IPS-NIHi7 (cell line): ENCODE measurements around the gene TBL1X.
A peak's percentile ranks its signal among the peaks of the same experiment; 100 is the strongest.

Experiments used
- DNase-seq: peaks from one replicate; pipeline ENCODE4 v3.0.0; 2012; ENCODE audit warnings: mixed read lengths; ENCODE audit errors: extremely low spot score

The TBL1X gene

GRCh38 chrX:9668537-9668936 lies 203.7 kb downstream of the TBL1X start:
- DNase-seq: no peak

DNA sequence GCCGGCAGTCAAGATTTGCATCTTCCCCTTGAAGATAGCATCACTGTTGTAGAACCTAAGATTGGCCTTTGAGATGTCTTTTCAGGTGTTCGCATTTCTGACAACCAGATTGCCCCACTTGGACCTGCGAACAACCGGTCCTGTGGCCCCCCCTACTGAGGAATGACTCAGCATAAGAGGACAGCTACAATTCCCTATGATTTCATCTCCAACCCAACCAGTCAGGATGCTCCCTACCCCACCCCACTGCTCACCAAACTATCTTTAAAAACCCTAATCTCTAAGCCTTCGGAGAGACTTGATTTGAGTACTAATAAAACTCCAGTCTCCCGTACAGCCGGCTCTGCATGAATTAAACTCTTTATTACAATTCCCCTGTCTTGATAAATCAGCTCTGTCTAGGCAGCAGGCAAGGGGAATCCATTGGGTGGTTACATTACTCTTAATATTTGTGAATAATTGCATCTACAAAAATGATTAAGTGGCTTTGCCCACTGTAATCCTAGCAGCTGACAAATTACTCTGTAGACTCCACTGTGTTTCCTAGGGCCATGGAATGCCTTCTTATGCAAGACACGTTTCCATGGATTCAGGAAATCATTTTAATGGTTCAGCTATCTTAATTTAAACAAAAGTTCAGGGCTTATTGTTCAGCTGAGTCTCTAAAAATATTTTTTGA lies 205.4 kb downstream of the TBL1X start:
- DNase-seq: no peak

DNA sequence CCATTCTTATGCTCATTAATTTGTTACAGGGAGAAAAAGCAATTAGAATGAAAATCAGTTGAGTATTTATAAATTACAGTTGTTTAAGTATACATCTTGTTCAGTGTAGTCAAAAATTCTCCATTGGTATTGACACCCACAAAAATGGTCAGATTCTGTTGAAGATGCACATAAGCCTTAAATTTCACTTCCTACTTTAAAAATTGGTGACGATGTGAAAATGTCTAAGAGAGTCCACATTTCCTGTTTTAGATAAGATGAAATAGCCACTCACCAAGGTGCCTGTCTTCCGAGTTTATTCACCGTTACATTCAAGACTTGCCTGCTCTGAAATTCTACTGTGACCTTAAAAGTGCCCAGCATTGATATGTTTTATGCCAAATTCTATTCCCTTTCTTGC lies 207.1 kb downstream of the TBL1X start:
- no peak for DNase-seq

DNA sequence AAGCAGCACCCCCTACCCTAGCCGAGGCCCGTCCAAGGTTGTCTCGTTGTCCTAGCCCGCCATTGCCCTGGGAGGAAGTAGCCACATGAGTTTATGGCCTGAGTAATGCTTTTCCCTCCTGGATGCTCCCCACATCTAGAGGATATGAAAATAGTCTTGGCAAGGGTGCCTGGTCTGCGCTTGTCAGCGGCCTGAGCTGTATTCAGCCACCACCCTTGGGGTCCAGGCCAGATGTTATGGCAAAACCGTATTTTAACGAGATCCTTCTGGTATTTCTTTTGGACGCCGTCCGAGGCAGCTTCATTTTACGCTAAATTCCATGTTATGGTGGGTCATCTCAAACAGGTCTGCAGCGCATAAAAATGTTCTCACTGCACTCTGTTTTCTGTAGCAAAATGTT lies 211.4 kb downstream of the TBL1X start:
- no peak for DNase-seq

- DNase-seq: no peak
Observed at GRCh38 chrX:9676738-9677097, 211.9 kb downstream of the TBL1X start.

GRCh38 chrX:9677098-9677739 lies 212.4 kb downstream of the TBL1X start:
- DNase-seq: no peak

DNA sequence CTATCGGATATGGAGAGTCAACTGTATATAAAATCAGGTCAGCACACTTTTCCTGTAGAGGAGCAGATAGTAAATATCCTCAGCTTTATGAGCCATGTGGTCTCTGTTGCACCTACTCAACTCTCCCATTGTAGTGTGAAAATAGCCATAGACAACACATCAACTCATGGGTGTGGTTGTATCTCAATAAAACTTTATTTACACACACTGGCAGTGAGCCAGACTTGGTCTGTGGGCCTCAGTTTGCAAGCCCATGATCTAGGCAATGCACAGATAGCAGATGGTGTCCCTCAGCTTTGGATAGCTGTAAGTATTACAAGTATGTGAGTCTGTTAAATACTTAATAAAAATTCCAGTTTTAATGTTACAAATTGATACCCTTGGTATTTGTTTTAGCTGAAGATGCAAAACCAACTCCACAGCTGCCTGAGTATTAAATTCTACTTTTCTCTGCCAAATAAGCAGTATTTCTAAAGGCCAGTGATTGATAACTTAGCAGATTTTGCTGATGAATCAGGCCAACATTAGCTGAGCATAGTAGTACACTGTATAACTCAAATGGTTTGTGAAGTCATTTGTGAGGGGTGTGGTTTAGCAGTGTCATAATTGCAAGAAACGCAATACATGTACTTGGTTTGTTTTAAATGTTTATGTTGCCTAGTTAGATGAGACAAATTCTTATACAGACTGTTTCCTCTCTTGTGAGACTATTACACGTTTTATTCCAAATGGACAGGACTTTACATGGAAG lies 213.5 kb downstream of the TBL1X start:
- no peak for DNase-seq

GRCh38 chrX:9681011-9681410 lies 216.2 kb downstream of the TBL1X start:
- DNase-seq: no peak

- DNase-seq: no peak
Observed at GRCh38 chrX:9681422-9681821, 216.6 kb downstream of the TBL1X start.

DNA sequence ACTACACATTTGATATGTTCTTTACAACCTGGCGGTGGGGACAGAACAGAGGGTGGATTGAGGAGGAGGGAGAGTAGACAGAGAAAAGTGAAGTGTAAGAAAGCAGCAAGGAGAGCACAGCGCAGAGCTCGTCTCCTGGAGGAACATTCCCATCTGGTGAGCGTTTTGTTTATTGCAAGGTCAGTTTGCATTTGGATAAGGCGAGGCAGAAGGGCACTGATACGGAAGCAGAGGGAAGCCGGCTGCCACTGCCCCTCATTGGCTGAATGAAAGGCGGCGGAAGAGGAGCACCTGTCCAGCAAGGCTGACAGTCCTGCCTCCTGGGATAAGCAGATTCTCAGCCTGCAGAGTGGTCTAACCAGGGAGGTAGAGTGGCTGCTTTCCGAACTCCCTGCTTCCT lies 217.6 kb downstream of the TBL1X start:
- peak; percentile 48 for DNase-seq

GRCh38 chrX:9682861-9683260 lies 218.0 kb downstream of the TBL1X start:
- DNase-seq: no peak

- no peak for DNase-seq
Observed at GRCh38 chrX:9683350-9683749, 218.5 kb downstream of the TBL1X start.

DNA sequence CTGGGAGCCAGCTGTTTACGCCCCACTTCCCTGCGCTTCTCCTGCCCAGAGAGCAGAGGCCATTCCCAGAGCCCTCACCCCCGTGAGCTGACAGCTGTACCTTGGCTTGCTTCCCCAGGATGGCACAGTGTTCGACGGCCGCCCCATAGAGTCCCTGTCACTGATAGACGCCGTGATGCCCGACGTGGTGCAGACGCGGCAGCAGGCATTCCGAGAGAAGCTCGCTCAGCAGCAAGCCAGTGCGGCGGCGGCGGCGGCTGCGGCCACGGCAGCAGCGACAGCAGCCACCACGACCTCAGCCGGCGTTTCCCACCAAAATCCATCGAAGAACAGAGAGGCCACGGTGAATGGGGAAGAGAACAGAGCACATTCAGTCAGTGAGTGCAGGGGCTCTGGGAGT lies 223.0 kb downstream of the TBL1X start:
- DNase-seq: no peak

DNA sequence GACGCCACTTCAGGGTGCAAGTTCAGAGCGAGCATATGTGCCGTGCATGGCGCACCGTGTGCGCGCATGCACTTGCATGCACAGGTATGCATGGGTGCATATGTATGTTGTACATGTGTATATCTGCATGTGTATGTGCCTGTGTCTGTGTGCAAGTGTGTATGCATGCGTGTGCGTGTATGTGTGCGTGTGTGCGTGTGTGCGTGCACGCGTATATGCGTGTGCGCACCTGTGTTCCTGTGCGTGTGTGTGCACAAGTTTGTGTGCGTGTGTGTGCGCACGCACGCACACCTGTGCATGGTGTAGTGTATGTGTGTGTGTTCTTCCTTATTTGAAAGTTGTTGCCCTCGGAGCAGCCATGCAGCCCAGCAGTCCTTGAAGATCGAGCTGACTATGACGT lies 224.0 kb downstream of the TBL1X start:
- DNase-seq: no peak

DNA sequence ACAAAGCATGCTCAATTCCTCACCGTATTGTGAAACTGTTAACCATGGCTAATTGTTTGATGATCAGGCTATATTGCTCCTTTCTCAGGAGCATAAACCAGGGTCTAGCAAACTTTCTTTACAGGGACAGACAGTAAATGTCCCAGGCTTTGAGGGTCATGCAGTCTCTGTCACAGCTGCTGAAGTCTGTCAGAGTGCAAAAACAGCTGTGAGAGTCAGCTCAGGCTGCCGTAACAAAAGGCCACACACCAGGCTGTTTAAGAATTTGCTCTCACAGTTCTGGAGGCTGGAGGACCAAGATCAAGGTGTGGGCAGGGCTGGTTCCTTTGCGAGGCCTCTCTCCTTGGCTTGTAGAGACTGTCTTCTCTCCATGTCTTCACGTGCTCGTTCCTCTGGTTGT lies 225.2 kb downstream of the TBL1X start:
- DNase-seq: no peak

DNA sequence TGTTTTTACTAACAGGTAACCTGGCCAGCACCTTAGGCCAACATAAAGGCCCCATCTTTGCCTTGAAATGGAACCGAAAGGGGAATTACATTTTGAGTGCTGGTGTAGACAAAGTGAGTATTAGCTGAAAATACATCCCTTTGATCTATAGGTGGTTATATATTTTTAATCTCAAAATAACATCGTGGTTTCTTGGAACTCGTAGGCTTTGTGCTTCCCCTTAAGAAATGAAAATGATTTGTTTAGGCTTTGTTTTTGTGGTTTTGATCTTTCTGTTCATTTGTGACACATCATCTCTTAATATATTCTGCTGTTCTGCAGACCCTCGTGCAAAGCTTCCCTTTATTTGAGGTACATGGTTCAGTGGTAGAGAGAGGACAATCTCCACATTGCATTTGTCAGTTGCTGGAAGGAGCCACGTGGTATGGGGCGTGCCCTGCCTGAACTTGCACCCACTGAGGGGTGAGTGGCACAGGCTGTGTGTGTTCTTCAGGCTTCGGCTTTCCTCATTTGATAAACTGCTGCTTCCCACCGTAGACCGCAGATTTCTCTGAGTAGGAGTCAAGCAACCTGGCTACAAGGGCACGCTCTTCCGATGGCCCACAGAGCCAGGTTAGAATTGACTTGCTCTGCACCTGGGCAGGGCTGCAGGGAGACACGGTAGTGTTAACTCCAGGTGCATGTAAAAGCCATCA lies 228.6 kb downstream of the TBL1X start:
- no peak for DNase-seq

DNA sequence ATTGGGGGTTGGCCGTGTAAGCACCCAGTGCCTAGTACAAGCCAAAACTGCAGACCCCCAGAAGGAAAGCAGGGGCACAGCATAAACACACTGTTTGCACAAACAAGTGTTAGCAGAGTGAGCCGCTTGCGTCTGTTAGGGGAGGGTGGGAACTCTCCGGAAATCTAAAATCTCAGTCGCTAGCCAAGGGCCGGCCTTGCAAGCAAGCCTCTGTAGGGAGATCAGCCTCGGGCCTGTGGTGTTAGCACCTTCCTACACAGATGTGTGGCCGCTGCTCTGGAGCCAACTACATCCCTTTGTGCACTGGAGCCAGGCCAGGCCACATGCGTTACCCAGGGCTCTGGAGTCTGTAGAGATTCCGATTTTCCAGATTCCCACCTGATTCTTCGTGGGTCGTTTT lies 233.7 kb downstream of the TBL1X start:
- DNase-seq: no peak

DNA sequence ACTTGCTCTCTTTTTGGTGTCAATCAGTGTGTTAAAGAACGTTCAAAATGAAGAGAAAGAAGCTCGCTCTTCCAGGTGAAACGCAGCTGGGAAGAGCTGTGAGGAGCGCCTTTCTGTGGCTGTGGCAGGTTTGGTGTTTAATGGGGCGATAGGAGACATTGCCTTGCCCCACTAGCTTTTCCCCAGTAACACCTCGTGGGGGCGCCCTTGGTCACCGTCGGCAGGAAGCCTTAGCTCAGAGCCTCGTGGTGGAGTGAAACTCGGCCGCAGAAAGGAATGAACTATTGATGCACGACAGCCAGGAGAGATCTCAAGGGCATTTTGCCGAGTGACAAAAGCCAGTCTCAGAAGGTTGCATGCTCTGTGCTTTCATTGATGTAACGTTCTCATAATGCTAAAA lies 235.7 kb downstream of the TBL1X start:
- peak; percentile 45 for DNase-seq

GRCh38 chrX:9701790-9702189 lies 236.9 kb downstream of the TBL1X start:
- DNase-seq: no peak

DNA sequence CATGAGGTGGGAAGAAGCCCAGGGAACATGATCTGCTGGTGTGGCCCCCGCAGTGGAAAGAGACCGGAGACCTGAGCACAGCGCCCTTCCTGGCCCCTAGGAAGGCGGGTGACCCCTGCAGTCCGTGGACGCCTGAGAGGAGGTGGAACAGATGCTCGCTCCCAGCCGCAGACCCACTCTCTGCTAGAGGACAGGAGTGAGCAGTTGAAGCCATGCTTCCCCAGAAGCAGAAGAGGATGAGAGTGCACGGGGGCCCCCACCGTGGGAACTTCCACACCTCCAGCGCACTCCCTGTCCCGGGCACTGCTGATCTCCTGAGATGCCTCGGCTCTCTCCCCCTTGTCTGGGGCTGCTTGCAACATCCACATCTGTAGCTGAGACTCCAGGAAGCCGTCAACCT lies 238.5 kb downstream of the TBL1X start:
- DNase-seq: no peak

DNA sequence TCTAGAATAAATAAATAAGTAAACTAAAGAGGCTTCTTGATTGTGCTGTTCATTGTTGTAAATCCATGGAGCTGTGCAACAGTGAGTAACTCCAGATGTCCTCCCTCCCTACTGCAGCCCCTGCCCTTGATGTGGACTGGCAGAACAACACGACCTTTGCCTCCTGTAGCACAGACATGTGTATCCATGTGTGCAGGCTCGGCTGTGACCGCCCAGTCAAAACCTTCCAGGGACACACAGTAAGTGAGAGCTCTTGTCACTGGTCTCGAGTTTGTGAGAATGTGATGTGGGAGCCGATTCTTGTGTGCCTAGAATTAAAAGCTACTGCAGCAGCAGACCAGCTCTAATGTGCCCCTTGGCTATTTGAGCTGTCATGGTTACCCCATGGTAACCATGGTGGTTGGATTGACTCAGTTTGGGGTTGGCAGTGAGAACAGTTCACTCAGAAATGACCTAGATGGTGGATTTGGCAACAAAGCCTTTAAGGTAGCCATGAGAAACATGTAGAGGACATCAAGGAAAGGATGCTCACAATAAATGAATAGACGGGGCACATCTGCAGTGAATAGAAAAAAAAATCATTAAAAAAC lies 240.1 kb downstream of the TBL1X start:
- no peak for DNase-seq

GRCh38 chrX:9706421-9706820 lies 241.6 kb downstream of the TBL1X start:
- DNase-seq: no peak
